Loucy (cell line): ENCODE data around the gene HEATR5A.

Source experiments
- CTCF ChIP-seq: fragments of 200-600 bp; sonication (generic); conservative IDR thresholded peaks from 2 replicates; pipeline ENCODE4 v1.5.1; 2014; ENCODE audit warnings: mild to moderate bottlenecking, antibody characterized with exemption, low read length
- EZH2phosphoT487 ChIP-seq: fragments of 200-600 bp; IDR thresholded peaks from 2 replicates; pipeline ENCODE4 v1.6.1; 2018; ENCODE audit warnings: antibody characterized with exemption, mild to moderate bottlenecking, moderate library complexity, borderline replicate concordance

- TF ChIP-seq CTCF (peak; percentile 51), EZH2phosphoT487 (no peak)
Measured at GRCh38 chr14:31270196-31270772, 150.1 kb downstream of the HEATR5A start.
